Naive B cell (primary cell): ENCODE measurements around the gene BDNF. TPM values are rescaled to one million over a fixed set of nuclear protein-coding genes. Genes with fewer than 3 reads are reported as not detected.
A peak's percentile ranks its signal among the peaks of the same experiment; 100 is the strongest.
"Not testable (repeated sequence)": the region's sequence is repeated elsewhere in the genome, so short reads cannot be mapped to it uniquely, and the experiment has no call there.

Source experiments
- ATAC-seq, 2 donors: fragments of 150-1000 bp; cut with Tn5 transposase; 2 replicates each; pipeline ENCODE4 v1.10.0; 2021; ENCODE audit warnings: low read depth in 2 of 2, mild to moderate bottlenecking in 2 of 2, moderate library complexity in 2 of 2
- DNase-seq: peaks from one replicate; pipeline ENCODE4 v3.0.0; 2022
- H3K27ac Mint-ChIP-seq, 6 donors: one replicate each; pipeline ENCODE4 v1.8.0; 2020 to 2022; ENCODE audit warnings: mild to moderate bottlenecking in 6 of 6, mixed read lengths in 6 of 6, moderate library complexity in 5 of 6, inconsistent platforms in 2 of 6
- H3K27me3 Mint-ChIP-seq, 3 donors: one replicate each; pipeline ENCODE4 v1.8.0; 2021 to 2022; ENCODE audit warnings: mixed read lengths in 3 of 3, mild to moderate bottlenecking in 1 of 3
- H3K36me3 Mint-ChIP-seq, 2 donors: one replicate each; pipeline ENCODE4 v1.8.0; 2020 to 2022; ENCODE audit warnings: mixed read lengths in 2 of 2, inconsistent platforms in 1 of 2, mild to moderate bottlenecking in 1 of 2
- H3K4me1 Mint-ChIP-seq, 3 donors: one replicate each; pipeline ENCODE4 v1.8.0; 2020 to 2022; ENCODE audit warnings: mixed read lengths in 3 of 3, inconsistent platforms in 1 of 3, mild to moderate bottlenecking in 1 of 3, moderate library complexity in 1 of 3
- H3K4me3 Mint-ChIP-seq, 8 donors: one replicate each; pipeline ENCODE4 v1.8.0; 2020 to 2022; ENCODE audit warnings: mild to moderate bottlenecking in 8 of 8, mixed read lengths in 8 of 8, moderate library complexity in 8 of 8, inconsistent platforms in 2 of 8
- H3K9me3 Mint-ChIP-seq, 7 donors: one replicate each; pipeline ENCODE4 v1.8.0; 2020 to 2022; ENCODE audit warnings: mixed read lengths in 7 of 7, mild to moderate bottlenecking in 5 of 7, inconsistent platforms in 2 of 7, moderate library complexity in 1 of 7
- polyA plus RNA-seq, 6 donors: library from polyadenylated mRNA; unstranded; fragments of 300-500 nt; fragmentation: Illumina TruSeq; gene quantifications; one replicate each; pipeline ENCODE4 v1.2.3, GENCODE V29; 2021; ENCODE audit warnings: low read depth in 6 of 6

The BDNF gene
- under 1 TPM in 1 of 6 donors, not detected in 5; 0.06 TPM for polyA plus RNA-seq

- Mint-ChIP-seq H3K9me3 (peaks cover 0 to 4% (median 0%) of the 10 kb centered on the region in 7 donors), H3K36me3 (no peaks in the 10 kb centered on the region), H3K27ac (peak within 1 kb of the TSS in 4 of 6 donors; percentile 13 to 53 (median 38)), H3K4me1 (peaks cover 20 to 30% (median 28%) of the 10 kb centered on the region in 3 donors), H3K4me3 (peak within 1 kb of the TSS; percentile 73 to 93 (median 84)), H3K27me3 (peaks cover 62 to 88% (median 80%) of the 10 kb centered on the region in 3 donors)
- no peak for DNase-seq
- ATAC-seq: peak in 1 of 2 donors; percentile 28
Observed at GRCh38 chr11:27700351-27701301, at the start of gene BDNF. BDNF (minus strand) TSS chr11:27700455; CDS start chr11:27658564, 41,891 bp downstream.

- no peak for ATAC-seq
- Mint-ChIP-seq H3K36me3 (no peaks in the 10 kb centered on the region), H3K4me1 (no peaks in the 10 kb centered on the region), H3K4me3 (no peak overlapping the region), H3K27me3 (peaks cover 0 to 10% (median 8%) of the 10 kb centered on the region in 3 donors), H3K9me3 (peaks cover 0 to 9% (median 0%) of the 10 kb centered on the region in 7 donors), H3K27ac (peak overlapping the region in 1 of 6 donors; percentile 77)
- no peak for DNase-seq
Observed at GRCh38 chr11:27740362-27741013, 40.2 kb upstream of the BDNF start.

- Mint-ChIP-seq H3K27me3 (peaks cover 0 to 10% (median 0%) of the 10 kb centered on the region in 3 donors), H3K27ac (no peak overlapping the region), H3K4me3 (no peak overlapping the region), H3K9me3 (peaks cover 0 to 8% (median 0%) of the 10 kb centered on the region in 7 donors), H3K4me1 (no peaks in the 10 kb centered on the region), H3K36me3 (no peaks in the 10 kb centered on the region)
- no peak for ATAC-seq
- no peak for DNase-seq
Observed at GRCh38 chr11:27735281-27735680, 35.0 kb upstream of the BDNF start.

- H3K4me1 Mint-ChIP-seq, H3K36me3 Mint-ChIP-seq, H3K4me3 Mint-ChIP-seq: not testable (repeated sequence)
Observed at GRCh38 chr11:27731803-27732202, 31.5 kb upstream of the BDNF start.

GRCh38 chr11:27726981-27727380 lies 26.7 kb upstream of the BDNF start:
- H3K4me3 Mint-ChIP-seq: no peak overlapping the region
- H3K9me3 Mint-ChIP-seq: peaks cover 0 to 8% (median 0%) of the 10 kb centered on the region in 7 donors
- H3K27ac Mint-ChIP-seq: peak overlapping the region in 1 of 6 donors; percentile 22
- H3K4me1 Mint-ChIP-seq: peaks cover 0 to 3% (median 0%) of the 10 kb centered on the region in 3 donors
- no peak for DNase-seq
- H3K27me3 Mint-ChIP-seq: peaks cover 19 to 42% (median 31%) of the 10 kb centered on the region in 3 donors
- H3K36me3 Mint-ChIP-seq: no peaks in the 10 kb centered on the region
- no peak for ATAC-seq

More at GRCh38 chr11:27731803-27732202, 31.5 kb upstream of the BDNF start:
- ATAC-seq, DNase-seq, H3K27me3 Mint-ChIP-seq, H3K9me3 Mint-ChIP-seq, H3K27ac Mint-ChIP-seq: not testable (repeated sequence)

GRCh38 chr11:27723687-27724086 lies 23.4 kb upstream of the BDNF start:
- Mint-ChIP-seq H3K36me3 (peaks cover 0 to 21% of the 10 kb centered on the region in 2 donors), H3K27ac (no peak overlapping the region), H3K9me3 (peaks cover 0 to 23% (median 14%) of the 10 kb centered on the region in 7 donors), H3K4me1 (peaks cover 0 to 15% (median 0%) of the 10 kb centered on the region in 3 donors), H3K4me3 (no peak overlapping the region), H3K27me3 (peaks cover 48 to 75% (median 49%) of the 10 kb centered on the region in 3 donors)
- no peak for ATAC-seq
- DNase-seq: no peak

- H3K36me3 Mint-ChIP-seq: peaks cover 0 to 21% of the 10 kb centered on the region in 2 donors
- no peak overlapping the region for H3K27ac Mint-ChIP-seq
- ATAC-seq (no peak), DNase-seq (no peak)
- H3K9me3 Mint-ChIP-seq: peaks cover 0 to 24% (median 15%) of the 10 kb centered on the region in 7 donors
- H3K4me1 Mint-ChIP-seq: peaks cover 0 to 17% (median 0%) of the 10 kb centered on the region in 3 donors
- peaks cover 53 to 82% (median 55%) of the 10 kb centered on the region in 3 donors for H3K27me3 Mint-ChIP-seq
- peak overlapping the region in 1 of 8 donors; percentile 53 for H3K4me3 Mint-ChIP-seq
Observed at GRCh38 chr11:27722953-27723344, 22.7 kb upstream of the BDNF start.

- Mint-ChIP-seq H3K4me3 (peak overlapping the region in 3 of 8 donors; percentile 34 to 57 (median 49)), H3K36me3 (peaks cover 0 to 21% of the 10 kb centered on the region in 2 donors), H3K4me1 (peaks cover 0 to 17% (median 0%) of the 10 kb centered on the region in 3 donors), H3K9me3 (peaks cover 4 to 30% (median 17%) of the 10 kb centered on the region in 7 donors), H3K27ac (no peak overlapping the region), H3K27me3 (peaks cover 59 to 88% (median 62%) of the 10 kb centered on the region in 3 donors)
- ATAC-seq (no peak), DNase-seq (no peak)
Observed at GRCh38 chr11:27722117-27722952, 22.1 kb upstream of the BDNF start.

GRCh38 chr11:27721264-27722116 lies 21.2 kb upstream of the BDNF start:
- ATAC-seq: no peak

GRCh38 chr11:27720277-27720830 lies 20.1 kb upstream of the BDNF start:
- no peak overlapping the region for H3K27ac Mint-ChIP-seq
- peaks cover 66 to 88% (median 73%) of the 10 kb centered on the region in 3 donors for H3K27me3 Mint-ChIP-seq
- ATAC-seq (no peak), DNase-seq (no peak)
- peaks cover 0 to 17% (median 0%) of the 10 kb centered on the region in 3 donors for H3K4me1 Mint-ChIP-seq
- H3K36me3 Mint-ChIP-seq: peaks cover 0 to 21% of the 10 kb centered on the region in 2 donors
- peaks cover 4 to 30% (median 12%) of the 10 kb centered on the region in 7 donors for H3K9me3 Mint-ChIP-seq
- peak overlapping the region in 2 of 8 donors; percentile 7 to 16 for H3K4me3 Mint-ChIP-seq

More at GRCh38 chr11:27721264-27722116, 21.2 kb upstream of the BDNF start:
- peaks cover 0 to 21% of the 10 kb centered on the region in 2 donors for H3K36me3 Mint-ChIP-seq
- H3K27me3 Mint-ChIP-seq: peaks cover 56 to 92% (median 67%) of the 10 kb centered on the region in 3 donors
- H3K27ac Mint-ChIP-seq: no peak overlapping the region
- H3K4me3 Mint-ChIP-seq: peak overlapping the region in 3 of 8 donors; percentile 19 to 57 (median 41)
- peaks cover 4 to 30% (median 12%) of the 10 kb centered on the region in 7 donors for H3K9me3 Mint-ChIP-seq
- peaks cover 0 to 17% (median 0%) of the 10 kb centered on the region in 3 donors for H3K4me1 Mint-ChIP-seq
- no peak for DNase-seq

GRCh38 chr11:27719546-27719925 lies 19.3 kb upstream of the BDNF start:
- Mint-ChIP-seq H3K4me1 (peaks cover 0 to 17% (median 0%) of the 10 kb centered on the region in 3 donors), H3K9me3 (peaks cover 4 to 30% (median 12%) of the 10 kb centered on the region in 7 donors), H3K27me3 (peaks cover 65 to 80% (median 73%) of the 10 kb centered on the region in 3 donors), H3K27ac (peak overlapping the region in 1 of 6 donors; percentile 45), H3K36me3 (peaks cover 0 to 21% of the 10 kb centered on the region in 2 donors), H3K4me3 (no peak overlapping the region)
- DNase-seq (no peak), ATAC-seq (no peak)
